Upper lobe of left lung (tissue), 4 donors: Measurements from ENCODE around the gene DHRS13.

ENCODE experiments used
- POLR2A ChIP-seq, 4 donors: fragments of 450-650 bp; IDR thresholded peaks; one replicate each; pipeline ENCODE4 v1.5.1; 2016 to 2017; ENCODE audit warnings: antibody characterized with exemption in 4 of 4, mild to moderate bottlenecking in 2 of 4
- TF ChIP-seq, protein P1 (sequence below), 6 experiments: fragments of 450-650 bp in 4 of 6; fragments of 200-600 bp in 2 of 6; sonication (generic) in 2 of 6; IDR thresholded peaks; one replicate each; pipeline ENCODE4 v1.5.1; 2016 to 2019; ENCODE audit warnings: antibody characterized with exemption in 6 of 6

DNA sequence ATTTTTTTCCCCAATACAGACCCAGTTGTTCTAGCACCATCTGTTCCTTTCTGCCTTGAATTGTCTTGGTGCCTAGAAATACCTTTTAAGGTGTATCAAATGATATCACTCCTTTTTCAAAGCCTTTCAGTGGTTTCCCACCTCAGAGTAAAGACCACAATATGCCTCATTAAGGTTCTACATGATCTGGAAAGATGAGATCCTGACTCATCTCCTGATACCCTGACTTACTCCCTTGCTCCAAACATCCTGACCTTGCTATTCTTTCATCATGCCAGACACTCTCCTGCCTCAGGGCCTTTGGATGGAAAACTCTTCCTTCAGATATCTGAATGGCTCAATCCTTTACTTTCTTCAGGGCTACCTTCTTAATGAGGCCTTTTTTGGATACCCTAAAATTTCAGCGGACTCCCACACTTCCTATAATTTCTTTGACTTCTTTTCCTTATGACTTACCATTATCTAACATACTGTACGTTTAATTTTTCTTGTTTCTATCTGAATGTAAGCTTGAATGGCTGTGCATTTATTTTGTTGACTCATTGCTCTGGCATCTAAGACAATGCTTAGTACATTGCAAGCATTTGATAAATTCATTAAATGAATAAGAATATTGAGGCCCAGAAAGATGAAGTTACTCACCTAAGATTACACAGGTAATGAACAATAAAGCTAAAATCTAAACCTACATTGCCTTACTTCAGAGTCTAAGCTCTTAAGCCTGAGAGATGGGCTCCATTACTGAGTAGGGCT, 24.5 kb downstream of the DHRS13 start:
- TF ChIP-seq, protein P1, sequence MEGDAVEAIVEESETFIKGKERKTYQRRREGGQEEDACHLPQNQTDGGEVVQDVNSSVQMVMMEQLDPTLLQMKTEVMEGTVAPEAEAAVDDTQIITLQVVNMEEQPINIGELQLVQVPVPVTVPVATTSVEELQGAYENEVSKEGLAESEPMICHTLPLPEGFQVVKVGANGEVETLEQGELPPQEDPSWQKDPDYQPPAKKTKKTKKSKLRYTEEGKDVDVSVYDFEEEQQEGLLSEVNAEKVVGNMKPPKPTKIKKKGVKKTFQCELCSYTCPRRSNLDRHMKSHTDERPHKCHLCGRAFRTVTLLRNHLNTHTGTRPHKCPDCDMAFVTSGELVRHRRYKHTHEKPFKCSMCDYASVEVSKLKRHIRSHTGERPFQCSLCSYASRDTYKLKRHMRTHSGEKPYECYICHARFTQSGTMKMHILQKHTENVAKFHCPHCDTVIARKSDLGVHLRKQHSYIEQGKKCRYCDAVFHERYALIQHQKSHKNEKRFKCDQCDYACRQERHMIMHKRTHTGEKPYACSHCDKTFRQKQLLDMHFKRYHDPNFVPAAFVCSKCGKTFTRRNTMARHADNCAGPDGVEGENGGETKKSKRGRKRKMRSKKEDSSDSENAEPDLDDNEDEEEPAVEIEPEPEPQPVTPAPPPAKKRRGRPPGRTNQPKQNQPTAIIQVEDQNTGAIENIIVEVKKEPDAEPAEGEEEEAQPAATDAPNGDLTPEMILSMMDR (IDR thresholded peaks at IDR 0.05) = no peak
- no peak for TF ChIP-seq POLR2A (IDR thresholded peaks at IDR 0.05)
